ENCODE data around the gene STK25.

DNA sequence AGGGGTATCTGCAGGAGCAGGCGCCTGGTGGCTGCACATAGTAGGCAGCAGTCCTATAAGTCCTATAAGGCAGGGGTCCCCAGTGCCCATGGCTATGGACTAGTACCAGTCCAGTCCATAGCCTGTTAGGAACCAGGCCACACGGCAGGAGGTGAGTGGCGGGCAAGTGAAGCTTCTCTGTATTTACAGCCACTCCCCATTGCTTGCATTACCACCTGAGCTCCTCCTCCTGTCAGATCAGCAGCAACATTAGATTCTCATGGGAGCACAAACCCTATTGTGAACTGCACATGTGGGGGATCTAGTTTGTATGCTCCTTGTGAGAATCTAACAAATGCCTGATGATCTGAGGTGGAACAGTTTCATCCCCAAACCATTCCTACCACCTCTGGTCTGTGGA is 33.1 kb downstream of the STK25 start:
- TF ChIP-seq CTCF (conservative IDR thresholded peaks at IDR 0.05 in 1 of 2, IDR thresholded peaks at IDR 0.05 in 1 of 2; ENCODE audit: extremely low read depth in 1 of 2, insufficient read depth in 1 of 2, low read depth in 1 of 2, low read length in 2 of 2) (no peak), EZH2 (IDR thresholded peaks at IDR 0.05; ENCODE audit: borderline replicate concordance, low read length) (no peak)

Measured in mammary epithelial cell (primary cell).